ENCODE results near the gene SCARB1.

The SCARB1 gene

GRCh38 chr12:124819525-124819924 lies 44.1 kb downstream of the SCARB1 start:
- DNase-seq, result no peak

GRCh38 chr12:124819080-124819479 lies 44.6 kb downstream of the SCARB1 start:
- DNase-seq, result no peak

GRCh38 chr12:124817076-124818000 lies 46.3 kb downstream of the SCARB1 start:
- no peak for DNase-seq

- no peak for DNase-seq
Measured at GRCh38 chr12:124816295-124816854, 47.3 kb downstream of the SCARB1 start.

- peak in 1 of 2 experiments; percentile 54 for DNase-seq
Measured at GRCh38 chr12:124814741-124815613, 48.7 kb downstream of the SCARB1 start.

DNA sequence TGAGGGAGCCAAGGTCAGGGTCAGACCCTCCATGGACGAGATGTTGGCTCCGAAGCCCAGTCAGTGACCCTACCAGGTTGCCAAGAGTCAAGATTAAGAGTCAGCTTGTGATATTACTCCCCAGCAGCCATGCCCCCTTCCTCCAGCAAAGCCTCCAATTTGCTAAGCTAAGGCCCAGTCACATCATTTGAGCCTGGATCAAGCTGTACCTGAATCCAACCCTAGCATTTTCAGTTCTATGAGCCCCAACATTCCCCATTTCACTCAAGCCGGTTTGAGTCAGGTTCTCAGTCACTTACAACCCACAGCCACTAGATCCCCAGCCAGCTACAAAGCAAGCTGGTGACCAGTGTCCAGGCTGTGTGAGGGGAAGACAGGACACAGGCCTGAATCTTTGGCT lies 49.9 kb downstream of the SCARB1 start:
- no peak for DNase-seq

GRCh38 chr12:124812979-124813378 lies 50.7 kb downstream of the SCARB1 start:
- no peak for DNase-seq

DNA sequence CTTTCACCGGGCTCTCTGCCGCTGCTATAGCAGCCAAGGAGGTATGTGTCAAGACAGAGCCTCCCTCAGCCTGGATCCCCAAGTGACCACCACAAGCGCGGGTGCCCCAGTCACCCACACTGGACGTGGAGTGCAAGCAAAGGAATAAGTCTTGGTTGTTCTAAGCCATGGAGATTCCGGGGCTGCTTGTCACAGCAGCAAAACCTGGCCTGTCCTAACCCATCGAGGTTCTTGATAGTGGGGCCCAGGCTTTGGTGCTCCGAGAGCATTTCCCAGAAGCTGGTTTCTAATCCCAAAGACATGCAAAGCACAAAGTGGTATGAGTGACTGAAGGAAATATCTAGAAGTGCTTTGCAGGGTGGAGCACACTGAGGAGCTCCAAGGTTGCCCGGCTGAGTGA lies 51.3 kb downstream of the SCARB1 start:
- no peak for DNase-seq

- DNase-seq, result no peak
Measured at GRCh38 chr12:124811633-124812032, 52.0 kb downstream of the SCARB1 start.

DNA sequence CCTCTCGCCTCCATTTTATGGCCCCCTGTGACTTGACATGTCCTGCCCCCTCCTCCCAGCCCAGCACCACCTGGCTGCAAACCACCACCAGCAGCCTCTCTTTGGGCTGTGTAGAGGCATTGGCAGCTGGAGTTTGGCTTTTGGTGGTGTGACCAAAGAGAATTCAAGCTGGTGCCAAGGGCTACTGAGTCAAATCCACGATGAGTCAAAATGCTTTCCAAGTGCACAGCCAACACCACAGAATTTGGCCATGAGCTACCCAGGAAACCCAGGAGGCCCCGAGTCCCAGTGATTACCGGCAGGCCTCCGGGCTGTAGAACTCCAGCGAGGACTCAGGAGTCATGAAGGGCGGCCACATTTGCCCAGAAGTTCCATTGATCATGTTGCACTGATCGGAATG lies 53.8 kb downstream of the SCARB1 start:
- no peak for DNase-seq

DNA sequence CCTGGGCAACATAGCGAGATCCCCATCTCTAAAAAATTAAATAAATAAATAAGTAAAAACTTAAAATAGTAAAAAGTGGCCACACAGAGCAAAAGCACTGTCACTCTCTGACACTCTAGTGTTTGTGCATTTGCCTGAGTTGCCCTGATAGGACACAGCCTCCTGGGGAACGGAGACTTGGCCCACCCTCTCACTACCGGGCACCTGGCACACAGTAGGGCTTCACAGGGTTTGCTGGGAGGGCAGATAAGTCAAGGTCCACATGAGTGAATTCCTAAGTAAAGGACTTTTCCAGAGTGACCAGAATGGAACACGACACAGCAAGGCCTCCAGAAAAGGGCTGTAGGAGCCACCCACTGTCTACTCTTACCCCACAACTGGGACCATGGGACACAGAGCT lies 54.3 kb downstream of the SCARB1 start:
- DNase-seq, result no peak

DNA sequence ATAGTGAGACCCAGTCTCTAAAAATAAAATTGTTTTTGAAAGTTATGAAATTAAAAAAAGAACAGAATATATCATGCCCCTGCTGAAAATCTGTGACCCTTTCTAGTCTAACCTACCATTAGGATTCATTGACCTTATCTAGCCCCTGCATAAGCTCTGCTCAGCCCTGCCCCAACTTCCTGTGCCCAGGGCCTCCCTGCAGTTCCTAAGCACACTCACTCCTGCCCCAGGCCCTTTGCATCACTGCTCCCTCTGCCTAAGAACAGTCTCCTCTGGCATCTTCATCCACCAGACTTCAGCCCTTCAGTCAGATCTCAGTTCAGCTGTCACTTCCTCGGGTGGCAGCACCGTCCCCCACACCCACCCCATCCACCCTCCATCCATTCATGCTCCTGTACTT lies 55.4 kb downstream of the SCARB1 start:
- DNase-seq, result no peak

DNA sequence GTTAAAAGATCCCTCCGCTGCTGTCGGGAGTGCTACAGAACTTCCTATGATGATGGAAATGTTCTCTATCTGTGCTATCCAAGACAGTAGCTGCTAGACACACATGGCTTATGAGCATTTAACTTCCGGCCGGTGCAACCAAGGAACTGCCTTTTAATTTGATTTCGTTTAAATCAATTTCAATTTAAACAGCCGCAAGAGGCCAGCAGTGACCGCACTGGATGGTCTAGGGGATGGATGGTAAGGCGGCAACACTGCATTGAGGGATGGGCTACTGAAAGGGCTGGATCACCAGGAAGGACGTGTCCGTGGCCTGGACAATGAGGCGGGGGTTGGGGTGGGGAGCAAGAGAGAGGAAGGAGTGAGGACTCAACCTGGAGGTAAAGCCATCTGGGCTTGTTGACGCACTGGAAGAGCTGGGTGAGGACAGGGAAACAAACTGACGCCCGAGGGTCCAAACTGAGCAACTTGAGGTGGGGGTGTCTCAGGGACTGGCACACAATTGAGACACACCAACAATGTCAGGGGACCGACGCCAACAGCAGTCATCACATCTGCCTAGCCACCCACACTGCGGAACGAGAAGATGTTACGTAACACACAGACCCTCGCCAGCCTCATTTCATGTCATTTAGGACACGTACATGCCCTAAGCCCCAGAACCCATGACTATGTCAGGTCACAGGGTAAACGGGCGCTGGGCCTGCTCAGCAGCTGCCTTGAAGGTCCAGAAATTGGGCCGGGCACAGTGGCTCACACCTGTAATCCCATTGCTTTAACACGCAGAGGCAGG lies 57.6 kb downstream of the SCARB1 start:
- no peak for DNase-seq

GRCh38 chr12:124805050-124805449 lies 58.6 kb downstream of the SCARB1 start:
- DNase-seq, result no peak

GRCh38 chr12:124804011-124804621 lies 59.5 kb downstream of the SCARB1 start:
- DNase-seq, result peak; percentile 29 to 63

DNA sequence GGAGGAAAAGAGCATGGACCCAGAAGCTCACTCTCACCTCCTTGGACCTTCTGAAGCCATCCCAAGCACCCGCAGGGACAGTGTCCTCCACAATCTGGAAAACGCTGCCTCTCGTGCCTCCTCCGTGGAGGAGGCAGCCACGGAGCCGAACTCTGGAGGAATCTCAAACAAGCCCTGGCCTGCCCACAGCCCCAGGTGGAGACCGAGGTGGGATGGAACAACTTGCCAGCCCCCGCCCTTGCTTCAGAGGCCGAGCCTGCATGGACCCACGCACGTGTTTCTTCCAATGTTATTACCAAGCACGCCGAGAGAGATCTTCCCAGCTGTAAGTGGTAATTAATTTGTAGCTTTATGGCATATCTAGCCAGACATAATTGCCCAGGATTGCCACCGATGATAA lies 61.3 kb downstream of the SCARB1 start:
- no peak for DNase-seq

- DNase-seq, result no peak
Measured at GRCh38 chr12:124800506-124800905, 63.2 kb downstream of the SCARB1 start.

- DNase-seq, result no peak
Measured at GRCh38 chr12:124797321-124797720, 66.3 kb downstream of the SCARB1 start.

DNA sequence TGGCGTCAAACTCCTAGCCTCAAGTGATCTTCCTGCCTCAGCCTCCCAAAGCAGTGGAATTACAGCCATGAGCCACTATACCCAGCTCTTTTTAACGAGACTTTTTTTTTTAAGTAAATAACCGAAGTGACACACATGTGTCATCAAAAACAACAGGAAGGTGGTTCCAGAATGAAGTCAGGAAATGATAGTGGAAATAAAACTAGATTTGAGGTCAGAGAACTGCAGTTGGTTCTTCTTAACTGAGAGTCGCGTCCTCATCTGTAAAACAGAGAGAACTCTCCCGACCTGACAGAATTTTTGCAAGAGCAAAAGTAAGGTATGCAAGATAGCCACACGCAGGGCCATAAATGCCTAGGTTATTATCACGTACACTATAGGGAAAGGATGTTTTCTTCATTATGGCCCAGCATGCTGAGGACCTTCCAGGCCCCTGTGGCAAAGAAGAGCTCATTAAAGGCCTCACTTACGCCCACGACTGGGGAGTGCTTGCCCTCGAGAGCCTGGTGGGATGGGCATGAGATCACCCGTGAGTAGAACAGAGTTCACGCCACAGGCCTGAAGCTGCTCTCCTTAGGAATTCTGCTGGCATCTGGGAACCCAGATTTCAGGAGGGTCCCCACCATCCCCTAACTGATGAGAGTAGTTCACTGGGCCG lies 67.2 kb downstream of the SCARB1 start:
- DNase-seq, result no peak

DNA sequence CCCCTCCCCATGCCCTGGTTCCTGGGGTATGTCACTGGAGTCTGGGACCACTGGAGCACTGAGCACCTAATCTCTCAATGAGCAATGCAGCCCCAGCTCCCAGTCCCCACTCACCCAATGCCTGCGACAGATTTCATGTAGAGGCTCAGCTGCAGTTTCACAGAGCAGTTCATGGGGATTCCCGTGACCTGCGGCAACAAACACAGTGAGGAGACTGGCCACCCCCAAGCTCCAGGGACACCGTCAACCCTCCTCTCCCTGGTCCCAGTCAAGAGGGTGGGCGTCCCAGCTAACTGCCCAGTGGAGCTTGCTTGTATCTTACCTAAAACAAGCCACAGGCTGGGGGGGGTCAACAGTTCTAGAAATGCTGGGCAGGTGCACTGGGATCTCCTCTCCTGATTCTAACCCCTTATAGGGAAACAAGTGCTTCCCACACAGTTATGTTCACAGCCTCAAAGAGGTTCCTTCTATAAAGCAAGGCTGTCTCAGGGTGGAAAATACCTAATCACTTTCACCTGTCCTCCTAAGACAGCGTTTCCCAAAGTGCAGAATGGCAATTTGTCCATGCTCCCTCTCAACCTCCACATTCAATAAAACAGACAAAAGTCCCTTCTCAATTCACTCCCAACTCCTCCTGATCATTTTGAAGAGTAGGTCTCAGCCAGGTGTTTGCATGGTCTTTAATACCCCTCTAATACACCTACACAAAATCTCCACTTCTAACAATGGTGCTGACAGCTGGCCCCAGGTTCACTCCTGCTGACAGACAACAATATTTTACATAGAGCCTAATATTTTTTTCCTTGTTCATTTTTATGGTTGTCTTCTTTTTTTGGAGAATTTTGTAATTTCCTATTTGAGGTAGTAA lies 68.3 kb downstream of the SCARB1 start:
- DNase-seq, result no peak
